GM18502 (cell line): ENCODE results near the gene SNX25.

ENCODE experiments used
- ATAC-seq: cut with Tn5 transposase; IDR thresholded peaks from one replicate; pipeline ENCODE4 v1.9.1; 2021; ENCODE audit warnings: mild to moderate bottlenecking; ENCODE audit not compliant: unreplicated experiment, poor library complexity

SNX25 gene

GRCh38 chr4:185363251-185363650 lies 153.9 kb downstream of the SNX25 start:
- no peak for ATAC-seq

- no peak for ATAC-seq
Observed at GRCh38 chr4:185364886-185365285, 155.5 kb downstream of the SNX25 start.

GRCh38 chr4:185369731-185370130 lies 160.3 kb downstream of the SNX25 start:
- no peak for ATAC-seq

GRCh38 chr4:185370268-185370949 lies 161.0 kb downstream of the SNX25 start:
- ATAC-seq, result no peak

GRCh38 chr4:185371702-185372101 lies 162.3 kb downstream of the SNX25 start:
- no peak for ATAC-seq

GRCh38 chr4:185374027-185374426 lies 164.6 kb downstream of the SNX25 start:
- no peak for ATAC-seq

GRCh38 chr4:185374573-185374972 lies 165.2 kb downstream of the SNX25 start:
- no peak for ATAC-seq

- no peak for ATAC-seq
Observed at GRCh38 chr4:185378264-185378663, 168.9 kb downstream of the SNX25 start.

GRCh38 chr4:185379326-185380295 lies 170.2 kb downstream of the SNX25 start:
- ATAC-seq, result no peak

- no peak for ATAC-seq
Observed at GRCh38 chr4:185380320-185380719, 170.9 kb downstream of the SNX25 start.

- no peak for ATAC-seq
Observed at GRCh38 chr4:185381288-185382196, 172.1 kb downstream of the SNX25 start.

- no peak for ATAC-seq
Observed at GRCh38 chr4:185382754-185383153, 173.4 kb downstream of the SNX25 start.

GRCh38 chr4:185383451-185383850 lies 174.1 kb downstream of the SNX25 start:
- no peak for ATAC-seq

- no peak for ATAC-seq
Observed at GRCh38 chr4:185384061-185384460, 174.7 kb downstream of the SNX25 start.

GRCh38 chr4:185384930-185385331 lies 175.5 kb downstream of the SNX25 start:
- ATAC-seq, result no peak

- no peak for ATAC-seq
Observed at GRCh38 chr4:185387957-185388356, 178.6 kb downstream of the SNX25 start.

GRCh38 chr4:185390941-185391340 lies 181.5 kb downstream of the SNX25 start:
- no peak for ATAC-seq

GRCh38 chr4:185392156-185392555 lies 182.8 kb downstream of the SNX25 start:
- ATAC-seq, result no peak

- ATAC-seq, result no peak
Observed at GRCh38 chr4:185394568-185395237, 185.3 kb downstream of the SNX25 start.
